SH-SY5Y (cell line): ENCODE data around the gene SLC35F3.

Source experiments
- GATA2 ChIP-seq: IDR thresholded peaks from 2 replicates; pipeline ENCODE4 v1.6.1; 2011; ENCODE audit warnings: mild to moderate bottlenecking, low read depth, low read length
- GATA3 ChIP-seq: IDR thresholded peaks from 2 replicates; pipeline ENCODE4 v1.6.1; 2011; ENCODE audit warnings: low read depth, mild to moderate bottlenecking, low read length, moderate library complexity

The SLC35F3 gene

DNA sequence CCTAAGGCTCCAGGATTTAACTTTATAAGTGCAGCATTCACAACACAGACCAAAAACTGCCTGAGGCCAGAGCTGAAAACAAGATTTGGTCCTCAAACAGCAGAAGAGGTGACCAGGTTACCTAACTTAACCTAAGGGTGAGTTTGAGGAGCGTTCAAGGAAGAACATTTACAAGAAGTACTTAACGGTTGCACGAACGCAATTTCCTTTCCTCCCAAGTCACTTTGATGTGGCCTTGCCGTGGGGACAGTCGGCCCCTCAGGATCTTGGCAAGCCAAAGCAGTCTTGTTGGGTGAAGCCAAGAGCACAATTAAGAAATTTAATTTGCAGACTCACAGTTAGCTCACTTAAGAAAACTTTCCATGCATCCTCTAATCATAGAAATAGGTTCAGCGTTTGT, 266.1 kb downstream of the SLC35F3 start:
- TF ChIP-seq GATA2 (no peak), GATA3 (no peak)

DNA sequence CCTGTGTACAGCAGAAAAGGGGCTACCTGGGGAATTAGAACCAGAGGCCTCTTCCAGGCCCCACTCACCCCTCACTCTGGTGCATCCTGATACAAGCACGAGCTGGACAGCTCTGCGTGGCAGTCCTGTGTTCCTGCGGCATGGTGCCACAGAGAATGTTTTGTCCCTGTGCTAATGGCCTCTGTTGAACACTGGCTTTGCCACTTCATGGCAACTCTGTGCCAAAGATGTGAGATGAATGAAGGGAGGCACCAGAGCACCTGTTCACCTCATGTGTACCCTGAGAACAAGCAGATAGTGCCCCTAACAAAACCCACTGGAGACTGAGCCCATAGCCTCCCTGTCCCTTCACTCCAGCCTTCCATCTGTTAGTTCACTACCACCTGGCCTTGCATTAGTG, 269.5 kb downstream of the SLC35F3 start:
- TF ChIP-seq GATA2: no peak
- TF ChIP-seq GATA3: no peak

DNA sequence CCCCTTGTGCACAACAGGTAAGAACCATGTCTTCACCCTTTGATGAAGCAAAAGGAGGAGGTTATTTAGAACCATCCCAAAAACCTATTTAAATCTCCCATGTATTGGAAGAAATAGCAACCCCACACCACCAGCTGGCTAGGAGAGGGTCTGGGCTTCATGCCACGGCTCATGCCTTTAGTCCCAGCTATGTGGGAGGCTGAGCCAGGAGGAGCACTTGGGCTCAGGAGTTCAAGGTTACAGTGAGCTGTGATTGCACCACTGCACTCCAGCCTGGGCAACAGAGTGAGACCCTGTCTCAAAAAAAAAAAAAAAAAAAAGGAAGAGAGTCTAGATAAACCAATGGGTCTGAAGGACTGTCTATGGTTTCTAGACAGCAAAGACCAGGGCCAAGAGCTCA, 270.9 kb downstream of the SLC35F3 start:
- no peak for TF ChIP-seq GATA2
- no peak for TF ChIP-seq GATA3

DNA sequence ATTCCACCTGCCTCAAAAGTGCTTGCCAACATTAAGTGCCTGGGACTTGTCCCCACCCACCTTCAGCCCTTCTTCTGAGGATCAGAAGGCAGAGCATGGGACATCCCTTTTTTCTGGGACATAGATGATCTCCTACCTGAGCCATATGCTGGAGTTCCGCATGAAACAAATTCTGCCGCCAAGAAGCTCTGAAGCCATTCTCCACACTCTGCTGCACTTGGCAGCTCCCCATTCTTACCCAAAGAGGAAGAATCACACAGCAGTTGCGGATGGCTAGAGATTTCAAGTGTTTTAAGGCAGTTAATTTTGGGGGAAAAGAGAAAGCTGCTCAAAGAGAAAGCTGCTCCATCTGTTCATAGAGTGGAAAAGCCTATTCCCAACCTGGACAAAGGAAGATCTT, 271.5 kb downstream of the SLC35F3 start:
- no peak for TF ChIP-seq GATA2
- TF ChIP-seq GATA3: no peak

DNA sequence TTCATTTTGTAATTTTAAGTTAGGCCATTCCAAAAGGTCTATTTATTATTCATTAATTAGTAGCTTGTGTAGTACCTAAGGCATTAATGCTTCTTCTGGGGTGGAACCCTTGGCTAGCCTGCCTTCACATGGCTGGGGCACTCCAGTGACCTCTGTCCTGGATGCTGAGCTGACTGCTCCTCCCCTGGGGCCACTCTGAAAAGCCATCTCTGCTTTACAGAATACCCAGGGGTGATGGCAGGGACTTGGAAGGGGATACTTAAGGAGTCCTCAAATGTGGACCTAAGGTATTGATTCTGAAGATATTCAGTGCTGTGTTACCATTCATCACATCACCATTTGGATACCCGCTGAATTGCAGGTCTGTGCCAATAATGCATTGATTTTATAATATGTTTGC, 281.0 kb downstream of the SLC35F3 start:
- no peak for TF ChIP-seq GATA3
- no peak for TF ChIP-seq GATA2

DNA sequence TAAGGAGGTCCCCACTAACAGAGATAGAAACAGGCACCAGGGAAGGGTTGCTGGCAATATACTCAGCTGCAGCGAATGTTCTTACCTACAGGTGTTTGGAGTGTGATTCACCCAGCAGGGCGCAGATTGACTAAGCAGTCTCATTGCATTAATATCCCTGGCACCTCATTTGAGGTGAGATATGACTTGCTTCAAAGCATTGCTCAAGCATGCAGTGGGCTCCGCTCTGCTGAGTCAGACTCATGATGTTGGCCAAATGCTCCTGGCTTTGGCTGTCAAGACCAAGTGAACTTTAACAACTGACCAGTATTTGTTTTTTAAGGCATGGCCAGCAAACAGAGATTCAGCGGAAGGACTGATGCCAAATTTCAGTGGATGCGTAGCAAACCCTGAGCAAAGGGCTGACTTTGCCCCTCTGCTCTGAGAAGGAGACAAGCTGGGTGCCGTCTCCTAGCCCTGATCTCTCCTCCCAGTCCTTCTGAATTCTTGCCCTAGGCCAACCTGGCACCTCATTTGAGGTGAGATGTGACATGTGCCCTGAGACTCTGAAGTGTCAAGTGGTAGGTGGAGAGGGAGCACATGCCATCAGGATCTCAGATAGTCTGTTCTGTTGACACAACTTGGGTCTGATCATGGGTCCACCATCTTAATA, 281.7 kb downstream of the SLC35F3 start:
- no peak for TF ChIP-seq GATA2
- no peak for TF ChIP-seq GATA3

DNA sequence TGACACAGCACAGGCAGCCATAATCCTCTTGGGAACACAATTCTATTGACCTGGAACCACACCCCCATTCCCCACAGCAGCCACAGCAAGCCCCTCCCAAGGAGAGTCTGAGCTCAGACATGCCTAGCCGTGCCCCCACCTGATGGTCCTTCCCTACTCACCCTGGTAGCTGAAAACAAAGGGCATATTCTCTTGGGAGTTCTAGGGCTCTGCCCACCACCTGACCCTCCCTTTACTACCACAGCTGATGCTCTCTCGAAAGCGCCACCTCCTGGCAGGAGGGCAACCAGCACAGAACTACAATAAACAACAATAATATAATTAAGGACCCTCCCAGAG, 283.9 kb downstream of the SLC35F3 start:
- TF ChIP-seq GATA2: no peak
- TF ChIP-seq GATA3: no peak

DNA sequence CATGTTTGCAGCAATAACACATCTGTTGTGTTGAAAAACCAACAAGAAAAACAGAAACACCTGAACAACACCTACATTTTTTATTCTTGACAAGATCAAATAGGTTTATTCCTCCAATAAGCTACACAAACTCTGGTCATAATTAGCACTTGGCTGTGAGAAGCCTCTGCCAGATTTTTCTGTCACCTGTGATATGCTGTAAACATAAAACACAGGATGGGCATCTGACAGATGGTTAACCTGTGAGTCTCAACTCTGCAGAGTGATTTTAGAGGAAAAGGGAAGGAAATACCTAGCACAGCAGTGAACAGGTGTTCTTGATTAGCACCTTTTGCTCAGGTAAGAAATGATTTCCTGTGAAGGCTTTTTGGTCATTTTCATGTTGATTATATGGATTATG, 293.4 kb downstream of the SLC35F3 start:
- TF ChIP-seq GATA3 (no peak), GATA2 (no peak)

DNA sequence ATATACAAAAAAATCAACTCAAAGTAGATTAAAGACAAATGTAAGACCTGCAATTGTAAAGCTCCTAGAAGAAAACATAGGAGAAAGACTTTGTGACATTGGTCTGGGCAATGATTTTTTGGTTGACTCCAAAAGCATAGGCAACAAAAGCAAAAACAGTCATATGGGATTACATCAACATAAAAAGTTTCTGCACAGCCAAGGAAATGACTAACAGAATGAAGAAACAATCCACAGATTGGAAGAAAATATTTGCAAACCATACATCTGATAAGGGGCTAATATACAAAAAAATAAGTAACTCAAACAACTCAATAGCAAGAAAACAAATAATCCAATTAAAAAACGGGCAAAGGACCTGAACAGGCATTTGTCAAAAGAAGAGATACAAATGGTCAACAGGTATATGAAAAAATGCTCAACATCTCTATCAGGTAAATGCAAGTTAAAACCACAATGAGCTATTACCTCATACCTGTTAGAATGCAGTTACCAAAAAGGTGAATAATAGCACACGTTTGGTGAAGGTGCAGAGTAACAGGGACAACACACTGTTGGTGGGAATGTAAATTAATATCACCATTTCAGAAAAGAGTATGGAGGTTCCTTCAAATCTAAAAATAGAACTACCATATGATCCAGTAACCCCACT, 295.1 kb downstream of the SLC35F3 start:
- no peak for TF ChIP-seq GATA3
- TF ChIP-seq GATA2: no peak

DNA sequence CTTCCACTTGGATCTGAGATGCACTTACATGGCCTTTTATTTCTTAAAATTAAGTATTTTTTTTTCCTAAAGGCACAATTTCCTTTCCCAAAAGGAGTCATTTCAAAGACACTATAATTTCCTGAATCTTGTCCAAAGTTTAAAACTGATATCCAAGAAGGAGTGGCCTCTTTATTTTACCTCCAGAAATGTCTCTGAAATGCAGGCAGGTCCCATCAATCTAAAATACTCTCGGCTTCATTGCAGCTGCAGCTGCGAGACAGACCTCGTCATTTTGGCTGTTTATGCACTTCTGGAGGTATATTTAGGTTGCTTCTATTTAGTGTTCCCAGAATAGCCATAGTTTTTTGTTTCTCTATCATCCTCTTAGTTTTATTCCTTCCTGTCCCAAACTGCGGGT, 296.1 kb downstream of the SLC35F3 start:
- no peak for TF ChIP-seq GATA2
- no peak for TF ChIP-seq GATA3

DNA sequence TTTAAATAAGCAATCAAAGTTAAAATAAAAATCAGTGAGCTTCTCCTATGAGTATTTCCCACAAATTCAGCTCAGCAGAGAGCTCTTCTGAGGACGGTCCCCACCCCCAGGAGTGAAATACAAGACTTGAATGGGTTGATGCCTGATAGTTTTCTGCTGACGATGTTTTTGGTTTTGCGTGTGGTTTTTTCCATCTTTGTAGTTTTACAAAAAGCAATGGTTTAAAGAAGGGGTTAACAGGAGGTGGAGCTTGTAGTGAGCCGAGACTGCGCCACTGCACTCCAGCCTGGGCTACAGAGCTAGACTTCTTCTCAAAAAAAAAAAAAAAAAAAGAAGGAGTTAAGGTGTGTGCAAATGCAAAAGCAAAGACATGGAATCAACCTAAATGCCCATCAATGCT, 297.1 kb downstream of the SLC35F3 start:
- TF ChIP-seq GATA2 (no peak), GATA3 (no peak)

DNA sequence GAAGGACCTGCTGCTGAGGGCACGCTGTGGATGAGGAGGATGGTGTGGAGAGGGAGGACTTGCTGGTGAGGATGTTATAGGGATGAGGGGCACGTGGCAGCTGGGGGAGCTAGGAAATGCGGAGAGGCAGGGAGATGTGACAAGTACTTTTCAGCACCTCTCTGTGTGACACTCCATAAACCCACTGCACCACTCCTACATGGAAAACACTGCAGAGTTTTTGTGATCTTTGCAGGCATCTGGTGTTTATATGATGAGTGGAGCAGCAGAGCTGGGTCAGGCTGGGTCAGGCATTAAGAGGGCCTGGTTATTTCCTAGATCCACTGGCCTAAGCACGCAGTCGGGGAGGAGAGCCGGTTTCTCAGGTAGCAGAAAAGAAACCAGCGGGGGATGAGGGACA, 301.5 kb downstream of the SLC35F3 start:
- TF ChIP-seq GATA3 (no peak), GATA2 (no peak)

DNA sequence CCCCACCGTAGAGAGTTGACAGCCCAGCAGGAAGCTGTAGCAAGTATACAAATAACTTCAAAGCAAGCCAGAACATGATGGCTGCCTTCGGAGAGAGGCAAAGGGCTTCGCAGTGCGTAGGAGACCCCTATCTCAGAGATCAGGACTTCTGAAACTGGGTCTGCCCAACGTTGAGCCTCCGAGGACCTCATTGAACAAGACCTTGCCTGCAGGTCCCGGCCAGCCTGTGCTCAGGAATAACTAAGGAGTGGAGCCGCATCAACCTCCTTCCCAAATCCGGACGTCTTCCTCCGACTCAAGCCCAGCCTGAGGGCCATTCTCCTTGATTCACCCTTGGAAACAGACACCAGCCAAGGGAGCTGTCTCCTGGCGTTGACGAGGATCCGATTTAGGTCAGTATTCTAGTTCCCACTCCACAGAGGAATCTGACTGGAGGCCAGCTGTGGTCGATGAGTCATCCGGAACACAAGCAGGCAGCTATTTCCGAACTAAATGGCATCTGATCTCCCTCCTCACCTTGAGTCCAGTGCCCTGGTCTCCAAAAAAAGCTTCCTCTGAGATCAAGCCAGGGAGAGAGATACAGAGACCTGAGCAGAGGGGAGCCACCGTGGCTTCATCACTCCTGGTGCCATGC, 302.3 kb downstream of the SLC35F3 start:
- no peak for TF ChIP-seq GATA2
- TF ChIP-seq GATA3: no peak

DNA sequence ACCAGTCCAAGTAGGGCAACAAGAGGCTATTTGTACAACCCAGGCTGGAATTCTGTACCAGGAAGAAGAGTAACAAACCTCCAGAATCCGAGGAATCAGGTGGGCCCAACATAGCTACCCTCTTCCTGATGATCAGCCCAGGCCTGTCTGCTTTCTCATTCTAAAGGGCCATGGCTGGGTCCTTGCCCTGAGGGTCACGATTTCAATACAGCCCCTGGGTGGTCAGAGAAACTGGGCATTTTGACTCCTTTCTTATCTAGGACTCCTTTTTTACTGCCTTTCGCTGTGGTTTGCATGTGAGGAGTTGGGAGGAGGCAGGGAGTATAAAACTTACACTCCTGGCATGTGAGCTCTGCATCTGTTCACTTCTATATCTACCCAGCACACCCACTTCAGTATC, 303.9 kb downstream of the SLC35F3 start:
- TF ChIP-seq GATA2 (no peak), GATA3 (no peak)

DNA sequence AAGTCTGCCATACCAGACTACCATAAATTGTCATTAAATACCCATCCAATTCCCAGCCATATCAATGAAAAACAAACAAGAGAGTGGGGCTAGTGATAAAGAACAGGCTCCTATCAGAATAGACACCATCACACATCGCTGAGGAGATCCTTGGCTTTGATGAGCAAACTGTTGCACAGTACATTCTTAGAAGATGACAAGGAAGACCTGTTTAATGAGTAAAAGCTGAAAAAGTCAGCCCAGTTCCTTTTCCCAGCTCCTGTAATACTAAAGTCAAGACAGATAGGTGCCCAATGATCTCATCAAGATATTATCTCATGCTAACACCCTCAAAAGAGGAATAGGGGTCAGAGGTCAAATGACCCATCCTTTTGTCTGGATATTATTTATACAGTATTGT, 304.3 kb downstream of the SLC35F3 start:
- TF ChIP-seq GATA2 (no peak), GATA3 (no peak)
